Femur (tissue), 1 donor: Measurements from ENCODE around the gene YIF1A.
A peak's percentile ranks its signal among the peaks of the same experiment; 100 is the strongest.
"Not testable (repeated sequence)": the region's sequence is repeated elsewhere in the genome, so short reads cannot be mapped to it uniquely, and the experiment has no call there.

Experiments used
- DNase-seq: peaks from one replicate; pipeline ENCODE4 v3.0.0-alpha.2; 2017

YIF1A gene

GRCh38 chr11:66284526-66285078, 4.3 kb downstream of the YIF1A start:
- DNase-seq = no peak

GRCh38 chr11:66283461-66284105, 5.4 kb downstream of the YIF1A start:
- no peak for DNase-seq

GRCh38 chr11:66282468-66283455, 6.2 kb downstream of the YIF1A start:
- peak; percentile 98 for DNase-seq

GRCh38 chr11:66281776-66282467, 7.0 kb downstream of the YIF1A start:
- no peak for DNase-seq

DNA sequence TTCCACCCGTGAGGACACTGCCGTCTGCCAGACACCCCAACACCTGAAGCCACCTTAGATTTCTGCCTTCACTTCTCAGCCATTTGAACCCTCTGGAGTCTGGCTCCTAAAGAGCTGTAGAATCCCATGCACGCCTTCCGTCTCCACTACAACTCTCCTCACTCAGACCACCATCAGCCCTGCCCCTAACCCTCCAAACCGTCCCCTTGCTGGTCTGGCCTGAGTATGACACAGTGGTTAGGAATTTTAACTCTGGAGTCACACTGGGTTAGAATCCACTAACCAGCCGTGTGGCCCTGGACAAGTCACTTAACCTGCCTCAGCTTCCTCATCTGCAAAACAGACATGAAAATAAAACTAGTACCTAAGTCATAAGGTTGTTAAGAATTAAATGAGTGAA, 7.9 kb downstream of the YIF1A start:
- no peak for DNase-seq

DNA sequence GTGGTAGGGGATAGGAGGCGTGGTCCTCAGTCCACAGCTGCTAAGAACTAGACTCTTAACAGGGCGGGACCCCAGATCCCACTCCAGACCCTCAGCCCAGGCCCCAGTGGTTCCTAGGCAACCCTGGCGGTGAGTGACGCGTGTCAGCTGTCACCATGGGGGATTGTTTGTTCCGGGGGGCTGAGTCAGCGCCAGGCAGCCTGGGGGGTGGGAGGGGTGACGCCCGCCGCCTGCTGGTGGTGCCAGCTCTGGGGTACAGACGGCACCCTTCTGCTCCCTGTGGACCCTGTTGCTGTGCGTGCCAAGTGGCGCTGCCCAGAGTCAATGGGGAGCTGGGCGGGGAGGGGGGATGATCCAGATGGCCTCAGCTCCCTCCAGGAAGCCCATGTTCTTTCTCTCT, 8.5 kb downstream of the YIF1A start:
- no peak for DNase-seq

GRCh38 chr11:66279092-66279734, 9.7 kb downstream of the YIF1A start:
- DNase-seq = no peak

DNA sequence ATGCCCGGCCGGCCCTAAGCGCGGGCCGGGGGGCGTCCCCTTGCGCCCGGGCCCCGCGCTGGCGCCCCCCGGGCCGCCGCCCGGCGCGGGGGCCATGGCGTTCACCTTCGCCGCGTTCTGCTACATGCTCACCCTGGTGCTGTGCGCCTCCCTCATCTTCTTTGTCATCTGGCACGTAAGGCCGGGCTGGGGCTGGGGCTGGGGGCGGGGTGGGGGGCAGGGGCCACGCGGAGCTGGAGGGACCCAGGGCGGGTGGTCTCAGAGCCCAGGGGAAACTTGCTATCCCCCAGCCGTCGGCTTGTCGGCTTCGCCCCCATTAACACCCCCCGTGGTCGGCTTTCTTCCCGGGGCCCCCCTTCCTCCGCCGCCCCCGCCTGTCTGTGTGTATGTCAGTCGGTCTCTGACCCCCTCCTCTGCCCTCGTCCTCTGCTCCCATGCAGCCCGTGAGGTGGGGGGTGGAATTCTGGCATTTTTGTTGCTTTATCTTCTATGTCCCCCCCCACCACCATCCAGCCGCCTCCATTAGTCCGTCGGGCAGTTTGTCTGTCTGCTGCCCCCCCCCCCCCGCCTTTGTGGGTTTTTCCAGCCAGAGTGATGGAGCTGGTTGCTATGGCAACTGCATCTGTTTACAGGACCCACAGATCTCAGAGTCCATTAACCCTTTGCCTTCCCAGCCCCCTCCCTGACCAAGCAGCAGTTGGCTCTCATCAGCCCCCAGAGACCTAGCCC, 10.4 kb downstream of the YIF1A start:
- no peak for DNase-seq

DNA sequence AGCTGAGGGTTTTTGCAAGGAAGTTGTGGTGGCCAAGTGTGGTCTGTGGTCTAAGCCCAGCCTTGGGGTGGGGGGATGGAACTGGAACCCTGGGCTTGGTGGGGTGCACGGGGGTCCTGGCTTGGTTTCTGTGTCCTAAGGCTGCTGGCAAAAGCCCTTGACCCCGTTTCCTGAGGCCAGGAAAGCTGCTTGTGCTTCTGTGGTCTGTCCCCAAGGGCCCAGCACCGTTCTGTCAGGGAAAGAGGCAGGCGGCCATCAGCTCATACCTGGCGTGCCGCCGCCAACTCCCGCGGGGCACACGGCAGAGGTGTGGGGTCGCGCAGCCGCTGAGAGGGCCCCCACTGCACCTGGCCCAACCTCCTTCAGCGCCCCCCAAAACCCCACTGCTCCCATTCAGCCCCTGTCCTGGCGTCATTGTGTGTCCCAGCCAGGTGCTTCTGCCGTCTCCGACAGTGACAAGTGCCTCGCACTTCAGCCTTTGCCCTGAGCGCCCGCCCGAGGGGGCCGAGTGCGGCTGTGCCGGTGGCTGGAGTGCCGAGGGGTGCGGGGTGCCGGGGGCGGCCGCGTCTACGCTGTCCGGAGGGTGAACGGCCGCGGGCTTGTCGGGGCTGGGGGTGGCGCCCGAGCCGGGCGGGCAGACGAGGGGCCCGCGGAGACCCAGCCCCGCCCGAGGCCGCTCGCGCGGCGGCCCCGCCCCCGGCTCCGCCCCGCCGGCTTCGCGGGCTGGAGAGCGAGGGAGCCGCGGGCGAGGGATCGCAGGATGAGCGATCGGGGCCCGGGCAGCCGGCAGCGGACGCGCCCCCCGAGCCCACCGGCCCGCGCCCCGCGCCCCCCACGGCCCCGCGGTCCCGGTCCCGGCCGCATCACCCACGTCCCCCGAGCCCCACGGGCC, 11.2 kb downstream of the YIF1A start, which contains the start of gene CNIH2:
CNIH2 (plus strand) TSS at position 705 of the 892 bp plus-strand sequence. CDS start 282 bp downstream, outside the sequence.
- peak; percentile 59 for DNase-seq

DNA sequence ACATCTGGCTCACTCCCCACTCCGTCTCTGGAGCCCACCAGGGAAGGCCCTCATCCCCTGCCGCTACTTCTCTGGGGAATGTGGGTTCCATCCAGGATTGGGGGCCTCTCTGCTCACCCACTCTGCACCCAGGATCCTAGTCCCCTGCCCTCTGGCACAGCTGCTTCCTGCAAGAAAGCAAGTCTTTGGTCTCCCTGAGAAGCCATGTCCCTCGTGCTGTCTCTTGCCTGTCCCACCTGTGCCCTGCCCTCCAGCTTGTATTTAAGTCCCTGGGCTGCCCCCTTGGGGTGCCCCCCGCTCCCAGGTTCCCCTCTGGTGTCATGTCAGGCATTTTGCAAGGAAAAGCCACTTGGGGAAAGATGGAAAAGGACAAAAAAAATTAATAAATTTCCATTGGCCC, 11.9 kb downstream of the YIF1A start:
- not testable (repeated sequence) for DNase-seq

DNA sequence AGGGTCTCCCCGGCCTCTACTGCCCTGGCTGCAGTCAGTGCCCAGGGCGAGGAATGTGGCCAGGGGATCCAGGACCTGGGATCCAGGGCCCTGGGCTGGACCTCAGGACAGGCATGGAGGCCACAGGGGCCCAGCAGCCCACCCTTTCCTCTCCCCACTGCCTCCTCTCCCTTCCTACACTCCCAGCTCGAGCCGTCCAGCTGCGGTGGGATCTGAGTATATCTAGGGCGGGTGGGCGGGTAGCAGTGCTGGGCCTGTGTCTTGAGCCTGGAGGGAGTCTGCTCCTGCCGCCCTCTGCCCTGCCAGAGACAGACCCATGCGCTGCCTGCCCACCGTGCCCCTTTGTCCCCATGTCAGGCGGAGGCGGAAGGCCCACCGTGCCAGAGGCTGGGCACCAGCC, 12.3 kb downstream of the YIF1A start:
- DNase-seq = not testable (repeated sequence)

GRCh38 chr11:66275984-66276612, 12.8 kb downstream of the YIF1A start:
- DNase-seq = no peak

DNA sequence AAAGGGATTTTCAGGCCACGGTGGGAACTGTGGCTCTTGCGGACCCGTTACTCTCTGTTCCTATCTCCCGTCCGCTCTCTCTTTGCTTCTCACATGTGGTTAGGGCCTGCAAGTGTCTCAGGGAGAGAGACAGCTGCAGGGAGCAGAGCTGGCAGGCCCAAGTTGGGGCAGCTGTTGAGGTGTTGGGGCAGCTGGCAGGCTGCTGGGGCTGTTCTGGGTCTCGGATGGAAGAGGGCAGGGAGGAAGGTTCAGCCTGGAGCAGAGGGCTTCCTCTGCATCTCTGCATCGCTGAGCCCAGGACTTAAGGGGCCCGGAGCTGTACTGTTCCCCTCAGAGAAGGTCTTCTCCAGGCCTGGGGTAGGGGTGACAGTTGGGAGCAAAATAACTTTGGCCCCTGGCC, 13.5 kb downstream of the YIF1A start:
- no peak for DNase-seq

DNA sequence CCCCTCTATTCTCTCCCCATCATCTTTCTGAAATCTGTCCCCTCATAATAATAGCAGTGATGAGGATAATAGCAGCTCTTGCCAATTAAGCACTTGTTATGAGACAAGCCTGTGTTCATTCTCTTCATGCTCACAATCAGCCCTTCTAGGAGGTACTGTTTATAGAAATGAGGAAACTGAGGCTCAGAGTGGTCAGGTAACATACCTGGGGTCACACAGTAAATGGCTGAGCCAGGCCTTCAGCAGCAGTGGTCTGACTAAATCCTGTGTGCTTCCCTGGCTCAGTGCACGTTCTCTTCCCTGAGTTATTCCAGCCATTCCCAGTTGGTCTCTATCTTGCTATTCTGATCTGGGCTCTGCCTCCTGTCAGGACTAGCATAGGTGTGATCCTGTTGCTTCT, 14.7 kb downstream of the YIF1A start:
- DNase-seq = no peak

GRCh38 chr11:66272596-66272995, 16.3 kb downstream of the YIF1A start:
- no peak for DNase-seq

DNA sequence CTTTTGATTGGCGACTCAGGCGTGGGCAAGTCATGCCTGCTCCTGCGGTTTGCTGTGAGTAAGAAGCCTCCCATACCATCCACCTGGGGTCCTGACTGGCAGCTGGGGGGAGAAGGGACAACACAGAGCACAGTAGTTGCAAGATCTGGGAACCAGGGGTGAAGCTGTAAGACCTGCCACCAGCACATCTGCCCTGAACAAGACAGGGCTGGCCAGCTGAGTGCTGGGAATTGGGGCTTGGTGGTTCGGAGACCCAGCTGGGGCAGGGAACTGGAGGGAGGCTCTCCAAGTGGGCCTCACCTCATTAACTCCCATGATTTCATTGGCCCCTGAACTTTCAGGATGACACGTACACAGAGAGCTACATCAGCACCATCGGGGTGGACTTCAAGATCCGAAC, 17.1 kb downstream of the YIF1A start:
- no peak for DNase-seq

DNA sequence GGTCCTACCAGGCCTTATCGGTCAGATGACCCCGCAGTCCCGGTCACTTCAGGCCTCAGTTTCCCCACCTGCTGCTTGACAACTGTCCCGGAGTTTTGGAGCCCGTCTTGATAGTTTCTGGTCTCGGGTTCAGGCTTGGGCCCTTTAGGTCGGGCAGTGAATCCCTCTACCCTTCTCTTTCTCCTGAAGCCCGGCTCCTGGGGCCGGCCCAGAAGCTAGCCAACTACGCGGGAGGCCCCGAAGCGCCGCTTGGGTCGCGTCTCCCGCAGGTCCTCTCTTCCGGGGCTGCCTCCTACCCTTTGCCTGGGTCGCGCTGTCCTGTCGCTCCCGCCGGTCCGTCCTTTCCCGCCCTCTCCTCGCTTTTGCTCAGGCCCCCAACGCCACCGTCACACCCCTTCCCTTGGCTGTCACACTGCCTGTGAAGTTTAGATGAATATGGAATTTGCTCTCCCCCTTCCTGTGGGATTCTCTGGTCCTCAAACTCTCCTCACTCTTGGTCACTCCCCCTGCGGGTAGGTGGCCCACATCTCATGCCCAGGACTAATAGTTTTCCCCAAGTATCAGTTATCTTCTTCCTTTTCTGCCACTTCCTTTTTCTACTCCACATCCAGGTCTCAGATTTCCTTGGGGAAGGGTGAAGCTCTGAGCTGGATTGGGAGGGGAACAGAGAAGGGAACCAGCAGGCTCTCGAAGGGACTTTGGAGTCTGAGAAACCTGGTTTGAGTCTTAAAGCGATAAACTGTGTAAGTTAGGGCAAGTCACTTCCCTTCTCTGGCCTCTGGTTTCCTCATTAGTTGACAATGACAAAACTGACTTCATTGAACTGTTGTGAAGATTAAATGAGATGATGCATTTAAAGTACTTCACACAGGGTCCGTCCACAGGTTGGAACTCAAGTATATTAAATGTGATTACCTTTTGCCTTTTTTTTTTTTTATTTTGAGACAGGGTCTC, 19.7 kb downstream of the YIF1A start:
- DNase-seq = peak; percentile 54

DNA sequence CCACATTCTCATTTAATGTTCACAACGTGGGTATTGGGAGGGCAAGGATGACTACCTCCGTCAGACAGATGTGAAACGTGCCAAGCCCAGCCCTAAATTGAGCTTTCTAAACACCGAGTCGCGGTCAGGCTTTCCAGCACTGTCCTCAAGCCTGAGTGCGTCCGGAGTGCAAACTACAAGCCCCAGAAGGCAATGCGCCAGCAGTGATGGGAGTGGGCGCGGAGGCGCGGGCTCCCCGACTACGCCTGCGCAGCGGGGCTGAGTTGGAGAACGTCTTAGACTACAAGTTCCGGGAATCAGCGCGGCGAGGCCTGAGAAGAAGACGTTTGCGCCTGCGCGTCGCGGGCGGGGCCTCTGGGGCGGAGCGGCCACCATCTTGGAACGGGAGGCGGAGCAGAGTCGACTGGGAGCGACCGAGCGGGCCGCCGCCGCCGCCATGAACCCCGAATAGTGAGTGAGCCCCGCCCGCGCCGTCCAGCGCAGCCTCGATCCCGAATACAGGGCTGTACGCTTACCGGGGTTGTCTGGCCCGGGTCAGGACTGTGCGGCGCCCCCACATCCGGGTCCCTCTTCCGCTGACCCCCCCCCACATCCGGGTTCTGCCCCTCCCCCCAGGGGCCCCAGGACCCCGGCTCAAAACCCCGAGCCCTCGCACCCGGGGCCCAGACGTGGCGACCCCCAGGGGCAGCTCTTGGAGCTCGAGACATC, 20.5 kb downstream of the YIF1A start, which contains the start of gene RAB1B:
RAB1B (plus strand) TSS at position 396 of the 708 bp plus-strand sequence; CDS start at position 437, 41 bp downstream.
- DNase-seq = peak; percentile 100
